GM23338 (cell line): ENCODE results near the gene GALNT9. TPM values are rescaled to one million over a fixed set of nuclear protein-coding genes. Genes with fewer than 3 reads are reported as not detected.

Experiments used
- ATAC-seq: fragments of 200-7000 bp; cut with Tn5 transposase; 3 replicates; pipeline ENCODE4 v1.9.1; 2020
- DNase-seq: peaks from one replicate; pipeline ENCODE4 v3.0.0-alpha.2; 2015; ENCODE audit warnings: low spot score
- H2AFZ ChIP-seq: fragments of 200-600 bp; sonication (generic); 2 replicates; pipeline ENCODE4 v1.8.0; 2016; ENCODE audit warnings: antibody characterized with exemption, mild to moderate bottlenecking, moderate library complexity
- H3F3A ChIP-seq: fragments of 200-600 bp; sonication (generic); replicated peaks from 2 replicates; pipeline ENCODE4 v1.8.0; 2017; ENCODE audit warnings: antibody characterized with exemption, mixed run types, low read depth
- H3K27ac ChIP-seq: fragments of 200-600 bp; sonication (generic); 2 replicates; pipeline ENCODE4 v1.6.1; 2016; ENCODE audit warnings: low read depth
- H3K27me3 ChIP-seq: fragments of 200-600 bp; sonication (generic); 2 replicates; pipeline ENCODE4 v1.8.0; 2016; ENCODE audit warnings: mild to moderate bottlenecking, mixed run types, moderate library complexity; ENCODE audit not compliant: insufficient read depth
- H3K36me3 ChIP-seq: fragments of 200-600 bp; sonication (generic); 2 replicates; pipeline ENCODE4 v1.8.0; 2016; ENCODE audit warnings: mild to moderate bottlenecking; ENCODE audit not compliant: insufficient read depth
- H3K4me1 ChIP-seq: fragments of 200-600 bp; sonication (generic); 2 replicates; pipeline ENCODE4 v1.8.0; 2016; ENCODE audit warnings: mild to moderate bottlenecking, moderate library complexity; ENCODE audit not compliant: insufficient read depth
- H3K4me2 ChIP-seq: fragments of 200-600 bp; sonication (generic); 2 replicates; pipeline ENCODE4 v1.7.1; 2017; ENCODE audit warnings: mixed run types
- H3K4me3 ChIP-seq: fragments of 200-600 bp; sonication (generic); 2 replicates; pipeline ENCODE4 v1.6.1; 2016; ENCODE audit warnings: mixed run types
- H3K79me2 ChIP-seq: fragments of 200-600 bp; sonication (generic); replicated peaks from 2 replicates; pipeline ENCODE4 v1.8.0; 2017; ENCODE audit warnings: mild to moderate bottlenecking; ENCODE audit not compliant: insufficient read depth
- H3K9me2 ChIP-seq: fragments of 200-600 bp; sonication (generic); 2 replicates; pipeline ENCODE4 v1.8.0; 2017; ENCODE audit not compliant: insufficient read depth
- H4K20me1 ChIP-seq: fragments of 200-600 bp; sonication (generic); replicated peaks from 2 replicates; pipeline ENCODE4 v1.8.0; 2017; ENCODE audit warnings: mild to moderate bottlenecking; ENCODE audit not compliant: insufficient read depth
- H3K27ac Mint-ChIP-seq: 2 replicates; pipeline ENCODE4 v1.8.0; 2020; ENCODE audit warnings: inconsistent platforms, mild to moderate bottlenecking, moderate library complexity, mixed read lengths
- H3K27me3 Mint-ChIP-seq: 3 replicates; pipeline ENCODE4 v1.8.0; 2022; ENCODE audit warnings: low read depth, mild to moderate bottlenecking, moderate library complexity, mixed read lengths, inconsistent platforms; ENCODE audit not compliant: insufficient read depth, poor library complexity
- H3K36me3 Mint-ChIP-seq: 3 replicates; pipeline ENCODE4 v1.8.0; 2021; ENCODE audit warnings: low read depth, mild to moderate bottlenecking, inconsistent platforms, moderate library complexity, mixed read lengths
- H3K4me1 Mint-ChIP-seq: 3 replicates; pipeline ENCODE4 v1.8.0; 2020; ENCODE audit warnings: mild to moderate bottlenecking, inconsistent platforms, mixed read lengths
- H3K4me3 Mint-ChIP-seq: 3 replicates; pipeline ENCODE4 v1.8.0; 2021; ENCODE audit warnings: moderate library complexity, mild to moderate bottlenecking, inconsistent platforms, mixed read lengths
- H3K9me3 Mint-ChIP-seq: 3 replicates; pipeline ENCODE4 v1.8.0; 2020; ENCODE audit warnings: moderate library complexity, mild to moderate bottlenecking, inconsistent platforms, mixed read lengths
- CREB1 ChIP-seq: fragments of 250-450 bp; sonication (Bioruptor Pico); IDR thresholded peaks from 2 replicates; pipeline ENCODE4 v1.5.0; 2020; ENCODE audit warnings: low read depth, mild to moderate bottlenecking, moderate library complexity
- CTCF ChIP-seq, 2 experiments: fragments of 200-600 bp in 1 of 2; sonication (generic) in 1 of 2; conservative IDR thresholded peaks; 2 replicates each; pipeline versions ENCODE4 v1.5.1 to v1.6.1; 2016 to 2017; ENCODE audit warnings: antibody characterized with exemption in 2 of 2, low read depth in 2 of 2, mild to moderate bottlenecking in 2 of 2, moderate library complexity in 1 of 2
- EZH2 ChIP-seq: fragments of 200-600 bp; sonication (generic); IDR thresholded peaks from one replicate; pipeline ENCODE4 v1.8.0; 2017; ENCODE audit warnings: antibody characterized with exemption, mild to moderate bottlenecking, low read depth; ENCODE audit not compliant: unreplicated experiment
- EZH2phosphoT487 ChIP-seq: fragments of 200-600 bp; sonication (generic); IDR thresholded peaks from one replicate; pipeline ENCODE4 v1.8.1; 2018; ENCODE audit warnings: antibody characterized with exemption; ENCODE audit not compliant: unreplicated experiment
- JUNB ChIP-seq: IDR thresholded peaks from one replicate; pipeline ENCODE4 v1.6.1; 2016; ENCODE audit warnings: antibody characterized with exemption; ENCODE audit not compliant: unreplicated experiment
- REST ChIP-seq: IDR thresholded peaks from one replicate; pipeline ENCODE4 v1.6.1; 2018; ENCODE audit warnings: antibody characterized with exemption; ENCODE audit not compliant: unreplicated experiment
- ZNF114 ChIP-seq: fragments of 250-450 bp; sonication (Bioruptor Pico); IDR thresholded peaks from 2 replicates; pipeline ENCODE4 v1.5.0; 2020; ENCODE audit warnings: mild to moderate bottlenecking, moderate library complexity
- ZNF331 ChIP-seq: fragments of 250-450 bp; sonication (Bioruptor Pico); IDR thresholded peaks from 2 replicates; pipeline ENCODE4 v1.5.0; 2020; ENCODE audit warnings: low read depth, mild to moderate bottlenecking, moderate library complexity
- polyA plus RNA-seq: library from polyadenylated mRNA; unstranded; fragments of >200 nt; fragmentation: Nextera tagmentation; extraction: Ambion mirVana; gene quantifications from 2 replicates; pipeline ENCODE4 v1.2.1, GENCODE V29; 2016
- total RNA-seq: library from RNA; depleted of rRNA; stranded (reverse); fragments of >200 nt; shearing (Covaris generic); gene quantifications from 2 replicates; pipeline ENCODE4 v1.2.3, GENCODE V29; 2014

GALNT9 gene
- total and polyA plus RNA-seq, 2 experiments from 2014 or later = 0.81 to 2.5 TPM

- DNase-seq (no peak), ATAC-seq (no peak)
- Histone ChIP-seq H3K27ac (no peak overlapping the region), H3F3A (0 out of 2 replicates have a peak, but pooled peaks cover 2% of the 10 kb centered on the region), H3K9me2 (no peaks in the 10 kb centered on the region), H3K27me3 (peaks cover 59% of the 10 kb centered on the region), H3K4me2 (no peak overlapping the region), H4K20me1 (no peaks in the 10 kb centered on the region), H2AFZ (no peak overlapping the region), H3K79me2 (no peaks in the 10 kb centered on the region), H3K4me3 (no peak overlapping the region), H3K36me3 (no peaks in the 10 kb centered on the region), H3K4me1 (peaks cover 4% of the 10 kb centered on the region; the same call in 1 of the 2 replicates)
- Mint-ChIP-seq H3K4me3 (no peak overlapping the region), H3K4me1 (peaks cover 10% of the 10 kb centered on the region), H3K27ac (no peak overlapping the region), H3K27me3 (peaks cover 66% of the 10 kb centered on the region), H3K9me3 (peaks cover 8% of the 10 kb centered on the region; the same call in 2 of the 3 replicates), H3K36me3 (peaks cover 4% of the 10 kb centered on the region; the same call in 1 of the 3 replicates)
- TF ChIP-seq ZNF331 (CRISPR knock-in tag) = no peak
- TF ChIP-seq CTCF (conservative IDR thresholded peaks at IDR 0.05; ENCODE audit: low read depth in 2 of 2) = no peak
- TF ChIP-seq EZH2 = no peak
- no peak for TF ChIP-seq ZNF114 (CRISPR knock-in tag)
- no peak for TF ChIP-seq EZH2phosphoT487
These were observed 141.5 kb downstream of the GALNT9 start for GRCh38 chr12:132187646-132188450.

- H3K4me1 ChIP-seq = peaks cover 4% of the 10 kb centered on the region; the same call in 1 of the 2 replicates
- H3K36me3 Mint-ChIP-seq = peaks cover 4% of the 10 kb centered on the region; the same call in 1 of the 3 replicates
These were observed 142.3 kb downstream of the GALNT9 start for GRCh38 chr12:132186857-132187620.

More at GRCh38 chr12:132186857-132187620, 142.3 kb downstream of the GALNT9 start:
- Histone ChIP-seq H3K36me3 (no peaks in the 10 kb centered on the region), H3K27ac (no peak overlapping the region), H3K4me2 (no peak overlapping the region), H4K20me1 (no peaks in the 10 kb centered on the region), H2AFZ (no peak overlapping the region), H3K9me2 (no peaks in the 10 kb centered on the region), H3K79me2 (no peaks in the 10 kb centered on the region), H3F3A (0 out of 2 replicates have a peak, but pooled peaks cover 2% of the 10 kb centered on the region), H3K27me3 (peaks cover 58% of the 10 kb centered on the region), H3K4me3 (no peak overlapping the region)
- Mint-ChIP-seq H3K27me3 (peaks cover 65% of the 10 kb centered on the region), H3K27ac (no peak overlapping the region), H3K4me1 (peaks cover 10% of the 10 kb centered on the region), H3K4me3 (no peak overlapping the region), H3K9me3 (peaks cover 12% of the 10 kb centered on the region; the same call in 2 of the 3 replicates)
- TF ChIP-seq EZH2phosphoT487 (no peak), CREB1 (no peak), REST (no peak), JUNB (no peak)
- DNase-seq (no peak), ATAC-seq (no peak)
